GM18861 (cell line): ENCODE measurements around the gene HDLBP.

ENCODE experiments used
- ATAC-seq: cut with Tn5 transposase; IDR thresholded peaks from one replicate; pipeline ENCODE4 v1.9.1; 2021; ENCODE audit not compliant: unreplicated experiment

The HDLBP gene

GRCh38 chr2:241258505-241259280 is 56.8 kb downstream of the HDLBP start:
- no peak for ATAC-seq

DNA sequence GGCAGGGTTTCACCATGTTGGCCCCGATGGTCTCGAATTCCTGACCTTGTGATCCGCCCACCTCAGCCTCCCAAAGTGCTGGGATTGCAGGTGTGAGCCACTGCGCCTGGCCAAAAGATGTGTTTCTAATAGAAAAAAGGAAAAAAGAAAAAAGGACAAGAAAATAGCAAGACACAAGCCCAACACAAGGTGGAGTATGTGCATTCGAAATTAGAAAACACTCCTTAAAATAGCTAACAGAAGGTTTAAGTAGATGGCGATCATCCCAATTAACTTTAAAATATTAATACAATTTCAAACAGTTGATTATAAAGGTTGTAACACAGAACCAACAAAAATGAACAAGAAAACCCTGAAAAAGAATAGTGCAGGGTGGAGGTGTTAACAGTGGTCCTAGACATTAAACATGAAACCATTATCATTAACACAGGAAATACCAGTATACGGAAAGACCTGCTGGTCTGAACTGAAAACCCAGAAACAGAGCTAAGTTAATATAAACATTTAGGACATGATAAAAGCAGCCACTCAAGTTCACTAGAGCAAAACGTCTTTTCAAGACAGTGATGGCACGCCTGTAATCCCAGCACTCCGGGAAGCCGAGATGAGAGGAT is 57.9 kb downstream of the HDLBP start:
- ATAC-seq, result no peak

DNA sequence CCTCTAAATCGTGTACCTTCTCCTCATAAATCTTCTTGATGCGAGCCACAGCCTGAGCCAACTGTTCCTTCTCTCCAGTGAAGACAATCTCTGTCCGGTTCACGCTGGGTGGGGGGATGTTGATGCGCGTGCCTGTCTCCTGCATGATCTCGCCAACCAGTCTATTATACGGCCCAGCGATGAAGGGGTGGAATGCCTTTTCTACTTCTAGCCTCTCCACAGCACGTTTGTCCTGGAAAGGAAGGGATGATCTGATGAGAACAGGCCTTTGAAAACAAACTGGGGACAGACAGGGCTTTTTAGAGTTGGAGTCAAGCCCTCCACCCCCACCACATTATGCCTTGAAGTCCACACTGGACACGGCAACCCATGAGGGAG is 59.3 kb downstream of the HDLBP start:
- ATAC-seq, result no peak

DNA sequence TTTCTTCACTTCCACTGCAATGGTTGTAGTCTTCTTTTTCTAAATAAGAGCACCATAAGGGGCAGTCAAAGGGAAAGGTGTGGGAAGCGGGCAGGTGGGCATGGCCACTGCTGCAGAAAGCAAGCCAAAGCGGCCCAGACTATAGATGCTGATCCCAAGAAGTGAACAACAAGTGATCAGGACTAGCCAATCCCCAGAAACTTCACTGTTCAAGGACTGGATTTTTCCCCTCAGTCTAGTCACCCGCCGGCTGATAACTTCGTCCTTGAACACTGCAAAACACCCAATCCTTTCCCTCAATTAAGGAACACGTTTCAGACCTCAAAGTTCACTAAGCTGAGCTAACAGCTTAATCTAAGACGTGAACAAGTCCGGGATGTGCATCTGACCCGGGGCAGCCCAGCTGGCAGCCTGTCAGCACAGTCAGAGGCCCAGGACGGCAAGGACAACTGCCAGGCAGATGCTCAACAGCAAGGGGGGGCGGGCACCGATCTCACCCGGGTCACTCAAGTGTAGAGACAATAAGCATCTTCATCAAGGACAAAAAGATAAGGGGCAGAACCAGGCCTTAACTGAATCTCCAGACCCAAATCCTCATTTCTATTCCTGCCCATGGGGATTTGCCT is 59.8 kb downstream of the HDLBP start:
- ATAC-seq, result no peak

- ATAC-seq, result no peak
Observed at GRCh38 chr2:241254904-241255351, 60.5 kb downstream of the HDLBP start.

- ATAC-seq, result no peak
Observed at GRCh38 chr2:241252778-241253475, 62.5 kb downstream of the HDLBP start.

DNA sequence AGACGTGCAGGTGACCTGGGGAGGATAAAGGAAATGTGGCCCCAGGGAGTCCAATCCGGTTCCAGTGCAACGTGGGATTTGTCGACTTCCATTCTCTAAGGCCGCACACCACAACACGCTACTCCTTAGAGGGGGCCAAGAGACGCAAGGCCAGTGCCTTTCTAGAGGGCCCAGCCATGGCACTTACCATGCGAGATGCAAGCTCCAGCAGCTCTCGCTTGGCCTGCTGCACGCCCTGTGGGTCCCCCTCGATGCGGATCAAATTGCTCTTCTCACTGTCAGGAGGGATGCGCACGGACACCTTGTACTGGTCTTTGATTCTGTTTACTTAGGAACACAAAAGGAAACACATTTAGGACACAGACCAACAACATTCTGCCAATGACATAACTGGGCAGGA is 65.8 kb downstream of the HDLBP start:
- ATAC-seq, result no peak

GRCh38 chr2:241248897-241249296 is 66.6 kb downstream of the HDLBP start:
- ATAC-seq, result no peak

- no peak for ATAC-seq
Observed at GRCh38 chr2:241248289-241248688, 67.2 kb downstream of the HDLBP start.

- ATAC-seq, result no peak
Observed at GRCh38 chr2:241244368-241244767, 71.1 kb downstream of the HDLBP start.

- ATAC-seq, result no peak
Observed at GRCh38 chr2:241242306-241242705, 73.2 kb downstream of the HDLBP start.

GRCh38 chr2:241241669-241242068 is 73.8 kb downstream of the HDLBP start:
- ATAC-seq, result no peak

- no peak for ATAC-seq
Observed at GRCh38 chr2:241240320-241241004, 75.0 kb downstream of the HDLBP start.

DNA sequence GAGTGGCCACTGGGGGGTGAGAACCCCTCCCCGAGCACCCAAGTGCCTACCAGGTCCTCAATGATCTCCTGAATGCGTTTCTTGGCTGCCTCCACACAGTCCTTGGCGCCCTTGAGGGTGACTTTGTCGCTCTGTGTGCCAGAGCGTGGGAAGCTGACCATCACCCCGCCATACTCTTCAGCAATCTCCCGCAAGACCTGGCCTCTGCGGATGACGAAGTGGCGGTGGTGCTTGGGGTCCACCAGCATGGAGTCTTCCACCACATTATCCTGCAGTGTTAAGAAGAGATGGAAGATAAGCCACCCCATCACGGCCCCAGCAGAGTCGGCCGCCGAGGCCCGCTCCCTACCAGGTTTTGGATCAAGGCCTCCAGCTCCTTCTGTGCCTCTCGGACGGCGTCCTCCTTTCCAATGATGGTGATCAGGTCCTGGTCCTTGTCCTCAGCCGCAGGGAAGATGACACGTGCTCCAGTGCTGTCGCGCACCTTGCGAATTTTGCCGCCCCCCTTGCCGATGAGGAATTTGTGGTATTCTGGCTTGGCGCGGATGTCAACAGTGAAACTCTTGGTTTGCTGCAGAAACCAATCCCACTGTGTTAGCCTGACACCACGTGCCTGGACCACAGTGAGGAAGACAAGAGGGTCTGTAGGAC is 75.8 kb downstream of the HDLBP start:
- ATAC-seq, result no peak

DNA sequence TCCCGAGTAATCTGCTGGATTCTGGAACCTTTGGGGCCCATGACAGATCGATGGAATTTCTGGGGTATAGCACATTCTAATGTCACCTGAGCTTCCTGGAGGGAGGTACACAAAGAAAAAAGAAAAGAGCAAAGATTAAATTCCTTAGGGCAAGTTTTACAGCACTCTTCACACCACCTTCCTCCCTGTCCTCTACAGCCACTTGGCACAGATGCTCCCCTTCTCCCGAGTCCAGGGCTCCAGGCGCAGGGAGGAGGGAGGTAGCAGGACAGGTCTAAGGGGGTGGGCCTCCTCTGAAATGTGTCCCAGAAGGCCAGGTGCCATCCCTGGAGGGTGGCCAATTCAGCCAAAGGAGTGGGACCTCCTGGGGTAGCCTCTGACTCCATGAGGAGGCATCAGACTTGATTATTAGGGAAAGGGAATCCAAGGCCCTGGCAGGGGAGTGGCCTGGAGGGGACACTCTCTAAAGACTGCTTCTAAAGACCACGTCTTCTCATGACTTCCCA is 76.7 kb downstream of the HDLBP start:
- ATAC-seq, result no peak

DNA sequence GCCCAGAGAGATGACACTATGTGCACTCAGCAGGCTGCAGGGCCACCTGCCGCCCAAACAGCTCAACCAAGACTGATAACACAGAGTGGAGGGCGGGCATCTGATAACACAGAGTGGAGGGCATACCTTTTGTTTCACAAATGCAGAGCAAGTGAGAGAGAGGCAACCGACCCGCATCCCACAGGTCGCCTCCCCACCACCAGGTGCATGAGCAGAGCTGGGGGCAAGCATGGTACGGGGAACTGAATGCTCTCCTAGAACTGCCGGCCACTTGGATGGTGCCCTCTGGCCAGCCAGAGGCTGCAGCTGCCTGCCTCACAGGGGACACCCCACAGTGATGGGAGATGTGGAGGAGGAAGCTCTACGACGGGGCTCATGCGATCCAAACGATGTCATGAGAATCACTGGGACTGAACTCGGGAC is 77.5 kb downstream of the HDLBP start:
- no peak for ATAC-seq

DNA sequence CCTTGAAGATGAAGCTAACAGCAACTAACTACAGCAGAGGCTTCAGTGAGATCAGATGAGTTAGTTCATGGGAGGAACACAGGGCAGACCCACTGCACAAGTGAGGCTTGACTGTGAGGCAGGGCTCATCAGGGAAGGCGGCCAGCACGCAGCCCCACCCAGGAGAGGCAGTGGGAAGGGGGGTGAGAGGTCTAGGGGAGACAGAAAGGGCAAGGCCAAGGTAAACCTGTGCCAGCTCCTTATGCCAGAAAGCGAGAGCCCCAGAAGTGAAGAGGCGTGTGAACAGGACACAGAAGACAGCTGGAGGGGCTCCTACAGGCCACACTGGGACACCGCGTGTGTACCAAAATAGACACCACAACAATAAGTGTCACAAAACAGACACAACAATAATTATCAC is 78.4 kb downstream of the HDLBP start:
- no peak for ATAC-seq

DNA sequence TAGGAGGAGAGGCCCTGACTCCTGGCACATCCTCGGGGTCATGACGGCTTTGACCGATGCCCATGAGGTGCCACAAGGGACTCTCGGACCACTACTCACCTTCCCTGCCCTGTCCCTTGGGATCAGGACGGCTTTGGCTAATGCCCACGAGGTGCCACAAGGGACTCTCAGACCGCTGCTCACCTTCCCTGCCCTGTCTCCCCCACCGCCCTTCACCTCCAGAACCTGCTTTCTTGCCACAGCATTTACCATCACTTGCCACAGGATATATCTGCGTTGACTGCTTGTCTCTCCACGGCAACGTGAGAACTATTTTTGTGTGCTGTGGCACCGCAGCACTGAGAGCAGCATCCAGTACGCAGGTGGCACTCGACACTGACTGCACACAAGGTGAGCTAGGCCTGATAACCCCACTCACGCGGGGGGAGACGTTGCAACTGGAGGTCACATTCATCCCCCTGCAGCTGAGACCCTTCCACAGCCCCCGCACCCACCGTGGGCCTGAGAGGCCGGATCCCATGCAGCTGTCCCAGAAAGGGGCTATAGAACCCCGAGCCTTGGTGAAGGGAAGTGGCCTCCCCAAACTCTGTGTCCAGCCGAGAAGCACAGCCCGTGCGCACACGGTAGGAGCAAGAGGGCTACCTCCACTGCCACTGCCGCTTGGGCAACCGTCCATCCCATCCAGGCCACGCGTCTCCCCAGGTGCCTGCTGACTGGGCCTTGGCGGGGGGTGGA is 79.4 kb downstream of the HDLBP start:
- ATAC-seq, result no peak

DNA sequence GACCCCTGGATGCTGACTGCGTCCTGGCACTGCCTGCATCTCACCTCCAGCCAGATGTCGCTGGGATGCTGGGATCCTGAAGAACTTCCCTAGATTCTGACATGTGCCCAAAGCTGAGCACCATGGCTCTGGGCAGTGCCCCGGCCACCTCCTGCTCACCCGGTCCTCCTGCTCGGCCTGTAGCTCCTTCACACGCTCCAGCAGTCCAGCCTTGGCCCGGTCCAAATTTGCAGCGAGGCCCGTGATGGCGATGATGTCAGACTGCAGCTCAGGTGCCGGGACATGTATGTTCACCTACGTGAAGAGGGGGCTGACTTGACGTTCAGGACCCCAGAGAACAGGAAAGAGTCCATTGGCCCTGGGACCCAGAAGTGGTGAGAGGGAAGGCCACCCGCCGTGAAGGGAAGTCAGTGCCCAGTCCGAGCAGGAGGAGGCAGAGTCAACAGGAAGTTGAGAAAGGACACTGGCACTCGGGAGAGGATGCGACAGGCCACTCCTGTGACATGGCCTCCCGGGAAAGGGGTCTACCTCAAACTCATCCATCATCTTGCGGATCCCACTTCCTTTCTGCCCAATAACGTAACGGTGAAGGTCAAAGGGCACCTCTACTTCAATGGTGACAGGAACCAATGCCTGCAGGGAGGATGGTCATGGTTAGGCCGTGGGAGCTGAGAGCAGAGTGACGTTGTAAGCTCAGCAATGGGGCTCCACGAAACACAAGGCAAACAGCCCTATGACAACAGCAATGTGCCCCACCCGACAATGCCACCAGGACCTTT is 80.3 kb downstream of the HDLBP start:
- no peak for ATAC-seq
